Smooth muscle cell of bladder (primary cell): Measurements from ENCODE around the gene MLH1. TPM values are rescaled to one million over a fixed set of nuclear protein-coding genes. Genes with fewer than 3 reads are reported as not detected.

Experiments used
- total RNA-seq: library from RNA; depleted of rRNA; stranded (reverse); fragments of >200 nt; gene quantifications from 2 replicates; pipeline ENCODE4 v1.2.3, GENCODE V29; 2014

Gene MLH1
- 43.3 and 43.8 TPM in 2 replicates for total RNA-seq

DNA sequence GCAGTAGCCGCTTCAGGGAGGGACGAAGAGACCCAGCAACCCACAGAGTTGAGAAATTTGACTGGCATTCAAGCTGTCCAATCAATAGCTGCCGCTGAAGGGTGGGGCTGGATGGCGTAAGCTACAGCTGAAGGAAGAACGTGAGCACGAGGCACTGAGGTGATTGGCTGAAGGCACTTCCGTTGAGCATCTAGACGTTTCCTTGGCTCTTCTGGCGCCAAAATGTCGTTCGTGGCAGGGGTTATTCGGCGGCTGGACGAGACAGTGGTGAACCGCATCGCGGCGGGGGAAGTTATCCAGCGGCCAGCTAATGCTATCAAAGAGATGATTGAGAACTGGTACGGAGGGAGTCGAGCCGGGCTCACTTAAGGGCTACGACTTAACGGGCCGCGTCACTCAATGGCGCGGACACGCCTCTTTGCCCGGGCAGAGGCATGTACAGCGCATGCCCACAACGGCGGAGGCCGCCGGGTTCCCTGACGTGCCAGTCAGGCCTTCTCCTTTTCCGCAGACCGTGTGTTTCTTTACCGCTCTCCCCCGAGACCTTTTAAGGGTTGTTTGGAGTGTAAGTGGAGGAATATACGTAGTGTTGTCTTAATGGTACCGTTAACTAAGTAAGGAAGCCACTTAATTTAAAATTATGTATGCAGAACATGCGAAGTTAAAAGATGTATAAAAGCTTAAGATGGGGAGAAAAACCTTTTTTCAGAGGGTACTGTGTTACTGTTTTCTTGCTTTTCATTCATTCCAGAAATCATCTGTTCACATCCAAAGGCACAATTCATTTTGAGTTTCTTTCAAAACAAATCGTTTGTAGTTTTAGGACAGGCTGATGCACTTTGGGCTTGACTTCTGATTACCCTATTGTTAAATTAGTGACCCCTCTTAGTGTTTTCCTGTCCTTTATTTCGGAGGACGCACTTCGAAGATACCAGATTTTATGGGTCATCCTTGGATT lies at the start of gene MLH1:
TSS of gene MLH1 (plus strand) at position 193 of the 958 bp plus-strand sequence. CDS start at position 223, 30 bp downstream.

DNA sequence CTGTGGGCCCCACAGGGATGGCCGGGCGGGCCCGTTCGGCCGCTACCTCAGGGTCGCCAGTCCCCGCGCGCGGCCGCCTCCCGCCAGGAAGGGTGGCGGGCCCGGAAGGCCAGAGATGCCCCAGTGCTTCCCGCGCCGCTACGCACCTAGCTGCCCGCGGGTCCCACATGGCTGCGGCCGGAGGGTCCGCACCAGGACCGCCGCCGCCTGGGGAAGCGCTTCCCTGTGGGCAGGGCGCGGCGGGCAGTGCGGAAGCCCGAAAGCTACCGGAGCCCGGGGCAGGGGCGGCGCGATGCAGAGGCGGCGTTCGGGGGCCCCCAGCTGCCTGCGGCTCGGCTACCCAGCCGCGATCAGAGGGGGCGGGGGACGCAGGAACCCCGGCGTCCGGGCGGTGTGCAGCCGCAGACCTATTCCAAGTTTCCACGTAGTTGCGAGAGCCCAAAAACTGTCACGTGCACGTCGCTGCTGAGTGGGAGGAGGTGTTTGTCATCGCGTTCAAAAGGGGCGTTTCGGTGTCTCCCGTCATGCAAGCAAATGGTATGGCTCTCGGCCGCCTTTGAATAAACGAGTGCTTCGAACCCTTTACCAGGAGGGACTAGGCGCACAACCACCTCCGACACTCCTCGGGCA lies 48.6 kb upstream of the MLH1 start, which contains the start of gene TRANK1:
TSS of gene TRANK1 (minus strand) at position 414 of the 630 bp plus-strand sequence. CDS start at position 169, 245 bp downstream.

DNA sequence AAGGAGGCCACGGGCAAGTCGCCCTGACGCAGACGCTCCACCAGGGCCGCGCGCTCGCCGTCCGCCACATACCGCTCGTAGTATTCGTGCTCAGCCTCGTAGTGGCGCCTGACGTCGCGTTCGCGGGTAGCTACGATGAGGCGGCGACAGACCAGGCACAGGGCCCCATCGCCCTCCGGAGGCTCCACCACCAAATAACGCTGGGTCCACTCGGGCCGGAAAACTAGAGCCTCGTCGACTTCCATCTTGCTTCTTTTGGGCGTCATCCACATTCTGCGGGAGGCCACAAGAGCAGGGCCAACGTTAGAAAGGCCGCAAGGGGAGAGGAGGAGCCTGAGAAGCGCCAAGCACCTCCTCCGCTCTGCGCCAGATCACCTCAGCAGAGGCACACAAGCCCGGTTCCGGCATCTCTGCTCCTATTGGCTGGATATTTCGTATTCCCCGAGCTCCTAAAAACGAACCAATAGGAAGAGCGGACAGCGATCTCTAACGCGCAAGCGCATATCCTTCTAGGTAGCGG lies 452 bp upstream of the MLH1 start, which contains the start of gene EPM2AIP1:
TSS of gene EPM2AIP1 (minus strand) at position 326 of the 520 bp plus-strand sequence. CDS start at position 272, 54 bp downstream.

Other genes with a start within 250 kb of the MLH1 start
- under 0.01 TPM in 1 of 2 replicates, not detected in the other for gene DCLK3, start 229.0 kb upstream of the MLH1 start, total RNA-seq
- gene TRANK1, start 48.5 kb upstream of the MLH1 start, total RNA-seq = 14.4 and 15.5 TPM in 2 replicates
- gene EPM2AIP1, start 387 bp upstream of the MLH1 start, total RNA-seq = 12.9 and 14.7 TPM in 2 replicates
- gene LRRFIP2, start 181.1 kb downstream of the MLH1 start, total RNA-seq = 35.1 and 41.6 TPM in 2 replicates
- 61.6 and 72.8 TPM in 2 replicates for gene GOLGA4, start 249.8 kb downstream of the MLH1 start, total RNA-seq